ENCODE measurements around the gene FAF2. TPM values are rescaled to one million over a fixed set of nuclear protein-coding genes. Genes with fewer than 3 reads are reported as not detected.

The FAF2 gene
- total and polyA plus RNA-seq, 10 of the 15 experiments (the other 5 are each of a cell fraction or from before 2014, with no cell fraction given): 19.0 to 45.1 (median 35.6) TPM

DNA sequence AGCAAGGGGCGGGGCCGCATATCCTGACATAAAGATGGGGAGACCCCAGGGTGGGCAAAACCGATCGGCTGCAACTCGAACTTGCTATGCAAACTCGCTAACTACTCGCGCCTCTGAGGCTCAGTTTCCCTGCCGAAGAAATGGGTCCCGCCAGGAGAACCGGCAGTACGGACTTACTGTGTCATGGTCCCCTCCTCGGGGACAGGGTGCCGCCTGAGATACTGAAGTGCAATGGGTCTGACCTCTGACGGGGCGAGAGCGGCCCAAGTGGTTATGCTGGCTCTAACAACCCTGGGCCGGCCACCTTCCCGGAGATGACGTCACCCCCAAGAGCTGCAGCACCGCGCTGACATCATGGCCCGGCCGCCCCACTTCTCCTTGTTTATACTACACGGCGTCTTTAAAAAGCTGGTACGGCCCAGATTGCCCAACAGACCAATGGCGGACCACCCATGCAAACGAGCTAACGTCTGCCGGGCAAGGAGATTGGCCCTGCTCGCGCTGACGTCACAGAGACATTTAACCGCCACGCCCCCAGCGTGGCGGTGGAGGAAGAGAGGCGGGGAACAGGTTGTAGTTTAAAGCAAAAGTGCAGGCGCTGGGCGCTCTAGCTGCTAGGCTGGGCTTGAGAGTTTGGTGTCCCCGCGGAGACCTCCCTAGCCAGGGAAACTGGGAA is 89.5 kb downstream of the FAF2 start:
- Histone ChIP-seq H3K4me2 (ENCODE audit: control insufficient read depth, insufficient read depth) (peak overlapping the region; percentile 95), H3K27ac (ENCODE audit: control insufficient read depth, insufficient read depth) (peak overlapping the region; percentile 95), H3K9ac (ENCODE audit: control insufficient read depth, insufficient read depth, low read length) (peak overlapping the region; percentile 99), H3K27me3 (replicated peaks in 1 of 2; ENCODE audit: control insufficient read depth in 2 of 2, insufficient read depth in 2 of 2, low read length in 1 of 2) (no peaks in the 10 kb centered on the region), H3K36me3 (ENCODE audit: control insufficient read depth in 2 of 2, insufficient read depth in 2 of 2, low read length in 1 of 2) (no peaks in the 10 kb centered on the region), H3K9me3 (replicated peaks; ENCODE audit: control insufficient read depth, insufficient read depth, low read length) (no peaks in the 10 kb centered on the region), H2AFZ (ENCODE audit: control insufficient read depth, low read depth, low read length) (peak overlapping the region; percentile 85), H3K4me3 (peak overlapping the region; percentile 99), H4K20me1 (ENCODE audit: control insufficient read depth, insufficient read depth) (no peaks in the 10 kb centered on the region; the same call in 1 of the 2 replicates), H3K79me2 (ENCODE audit: control insufficient read depth, insufficient read depth, low read length) (peaks cover 41% of the 10 kb centered on the region), H3K4me1 (ENCODE audit: control insufficient read depth, insufficient read depth, low read length) (peaks cover 39% of the 10 kb centered on the region)
- peak; percentile 80 for ATAC-seq
- ChIA-PET POLR2A (interaction anchor here (1.3 to 3.7 kb wide), 3 partner anchors 89 to 176 kb away, joined by 3 to 16 read pairs (median 12); partner anchors contain the start of genes FAF2, KIAA1191 and TSPAN17), SMC1A (ENCODE audit: uncharacterized antibody, unreplicated experiment) (interaction anchor here (1.1 to 2.6 kb wide), 5 partner anchors 85 to 808 kb away, joined by 3 to 8 read pairs (median 4); partner anchors contain the start of gene FAF2), CTCF (interaction anchor here (1.2 to 2.6 kb wide), 7 partner anchors 33 to 808 kb away, joined by 3 to 22 read pairs (median 3); partner anchors contain the start of genes FAF2 and TSPAN17), RAD21 (ENCODE audit: unreplicated experiment) (interaction anchor here (0.8 to 2.5 kb wide), 9 partner anchors 9 to 176 kb away, joined by 3 to 9 read pairs (median 6); partner anchors contain the start of genes CLTB, FAF2, KIAA1191 and TSPAN17)
- DNase-seq (ENCODE audit: low read depth, low spot score): peak; percentile 94
- in situ Hi-C loops (cut with MboI) (no loop called here), intact Hi-C loops (cut with micrococcal nuclease; ENCODE audit: unreplicated experiment) (loop anchor here (2.0 to 10.0 kb wide), 4 partner anchors 90 to 1577 kb away; partner anchors contain the start of genes CLTB, FAF2, HIGD2A and N4BP3)
- peak; percentile 95 for FAIRE-seq
- WGBS (ENCODE audit: insufficient coverage, insufficient replicate concordance, low lambda C conversion rate, missing lambda C conversion rate): under 1% methylated on average over 42 of the region's 43 CpGs
- no TSS peak for BruUV-seq (replicated peaks)
- TF ChIP-seq IKZF1 (conservative IDR thresholded peaks at IDR 0.05) (no peak; the same call in 1 of the 2 replicates), GABPA (IDR thresholded peaks at IDR 0.05; ENCODE audit: low read depth) (peak; percentile 74), SREBF1 (IDR thresholded peaks at IDR 0.05; ENCODE audit: low read length) (no peak), YY1 (IDR thresholded peaks at IDR 0.05; ENCODE audit: low read depth, low read length) (0 out of 2 replicates have a peak, but pooled peaks have one; percentile 9), BCL11A (IDR thresholded peaks at IDR 0.05; ENCODE audit: low read depth, low read length) (no peak), E2F4 (IDR thresholded peaks at IDR 0.05; ENCODE audit: low read depth, low read length) (peak; percentile 54; the same call in 1 of the 2 replicates), FOXK2 (IDR thresholded peaks at IDR 0.05) (peak; percentile 91), ZBTB4 (CRISPR knock-in tag; IDR thresholded peaks at IDR 0.05) (0 out of 2 replicates have a peak, but pooled peaks have one; percentile 61), CEBPB (IDR thresholded peaks at IDR 0.05; ENCODE audit: borderline replicate concordance in 1 of 2, low read depth in 2 of 2, low read length in 2 of 2) (0 out of 4 replicates have a peak, but pooled peaks of 1 of the 2 experiments have one; percentile 24), RFX5 (IDR thresholded peaks at IDR 0.05; ENCODE audit: low read depth, low read length) (peak; percentile 88), ZBED1 (IDR thresholded peaks at IDR 0.05; ENCODE audit: borderline replicate concordance) (no peak), MEF2B (IDR thresholded peaks at IDR 0.05; ENCODE audit: partially characterized antibody, poor library complexity, severe bottlenecking) (no peak), POU2F2 (IDR thresholded peaks at IDR 0.05; ENCODE audit: borderline replicate concordance, low read depth, low read length) (peak; percentile 93; the same call in 2 of the 3 replicates)
- TF ChIP-seq, protein P1, sequence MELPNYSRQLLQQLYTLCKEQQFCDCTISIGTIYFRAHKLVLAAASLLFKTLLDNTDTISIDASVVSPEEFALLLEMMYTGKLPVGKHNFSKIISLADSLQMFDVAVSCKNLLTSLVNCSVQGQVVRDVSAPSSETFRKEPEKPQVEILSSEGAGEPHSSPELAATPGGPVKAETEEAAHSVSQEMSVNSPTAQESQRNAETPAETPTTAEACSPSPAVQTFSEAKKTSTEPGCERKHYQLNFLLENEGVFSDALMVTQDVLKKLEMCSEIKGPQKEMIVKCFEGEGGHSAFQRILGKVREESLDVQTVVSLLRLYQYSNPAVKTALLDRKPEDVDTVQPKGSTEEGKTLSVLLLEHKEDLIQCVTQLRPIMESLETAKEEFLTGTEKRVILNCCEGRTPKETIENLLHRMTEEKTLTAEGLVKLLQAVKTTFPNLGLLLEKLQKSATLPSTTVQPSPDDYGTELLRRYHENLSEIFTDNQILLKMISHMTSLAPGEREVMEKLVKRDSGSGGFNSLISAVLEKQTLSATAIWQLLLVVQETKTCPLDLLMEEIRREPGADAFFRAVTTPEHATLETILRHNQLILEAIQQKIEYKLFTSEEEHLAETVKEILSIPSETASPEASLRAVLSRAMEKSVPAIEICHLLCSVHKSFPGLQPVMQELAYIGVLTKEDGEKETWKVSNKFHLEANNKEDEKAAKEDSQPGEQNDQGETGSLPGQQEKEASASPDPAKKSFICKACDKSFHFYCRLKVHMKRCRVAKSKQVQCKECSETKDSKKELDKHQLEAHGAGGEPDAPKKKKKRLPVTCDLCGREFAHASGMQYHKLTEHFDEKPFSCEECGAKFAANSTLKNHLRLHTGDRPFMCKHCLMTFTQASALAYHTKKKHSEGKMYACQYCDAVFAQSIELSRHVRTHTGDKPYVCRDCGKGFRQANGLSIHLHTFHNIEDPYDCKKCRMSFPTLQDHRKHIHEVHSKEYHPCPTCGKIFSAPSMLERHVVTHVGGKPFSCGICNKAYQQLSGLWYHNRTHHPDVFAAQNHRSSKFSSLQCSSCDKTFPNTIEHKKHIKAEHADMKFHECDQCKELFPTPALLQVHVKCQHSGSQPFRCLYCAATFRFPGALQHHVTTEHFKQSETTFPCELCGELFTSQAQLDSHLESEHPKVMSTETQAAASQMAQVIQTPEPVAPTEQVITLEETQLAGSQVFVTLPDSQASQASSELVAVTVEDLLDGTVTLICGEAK (IDR thresholded peaks at IDR 0.05; ENCODE audit: borderline replicate concordance): peak; percentile 77

Data from GM12878 (cell line).